SK-N-SH treated with all-trans-retinoic acid at 6 μM for 48 hours (cell line): Measurements from ENCODE around the gene CDON.

ENCODE experiments used
- ATAC-seq: fragments of 200-7000 bp; cut with Tn5 transposase; 3 replicates; pipeline ENCODE4 v1.9.1; 2020; ENCODE audit warnings: mild to moderate bottlenecking, moderate library complexity
- ARNTL ChIP-seq: fragments of 450-650 bp; formaldehyde crosslinking; IDR thresholded peaks from 2 replicates; pipeline ENCODE4 v1.5.0; 2020; ENCODE audit warnings: low read depth, mild to moderate bottlenecking, moderate library complexity, borderline replicate concordance
- BACH2 ChIP-seq: fragments of 250-450 bp; sonication (Bioruptor Pico); IDR thresholded peaks from 2 replicates; pipeline ENCODE4 v1.9.0; 2021; ENCODE audit warnings: mild to moderate bottlenecking, borderline replicate concordance
- CSDC2 ChIP-seq: fragments of 250-450 bp; sonication (Bioruptor Pico); IDR thresholded peaks from 2 replicates; pipeline ENCODE4 v1.5.0; 2020; ENCODE audit warnings: mild to moderate bottlenecking, moderate library complexity
- ESRRG ChIP-seq: fragments of 250-450 bp; sonication (Bioruptor Pico); IDR thresholded peaks from 2 replicates; pipeline ENCODE4 v1.6.1; 2021; ENCODE audit warnings: mild to moderate bottlenecking
- GLIS3 ChIP-seq: fragments of 250-450 bp; sonication (Bioruptor Pico); IDR thresholded peaks from 2 replicates; pipeline ENCODE4 v1.5.0; 2020; ENCODE audit warnings: mild to moderate bottlenecking, moderate library complexity
- OSR1 ChIP-seq: fragments of 250-450 bp; sonication (Bioruptor Pico); IDR thresholded peaks from 2 replicates; pipeline ENCODE4 v1.8.0; 2022; ENCODE audit warnings: moderate library complexity, mild to moderate bottlenecking, inconsistent platforms
- PPARA ChIP-seq: fragments of 250-450 bp; sonication (Bioruptor Pico); IDR thresholded peaks from 2 replicates; pipeline ENCODE4 v1.5.0; 2020; ENCODE audit warnings: mild to moderate bottlenecking, borderline replicate concordance
- RARB ChIP-seq: fragments of 250-450 bp; sonication (Bioruptor Pico); IDR thresholded peaks from 2 replicates; pipeline ENCODE4 v1.8.0; 2021; ENCODE audit warnings: mild to moderate bottlenecking, moderate library complexity
- SNAI2 ChIP-seq: fragments of 250-450 bp; sonication (Bioruptor Pico); IDR thresholded peaks from 2 replicates; pipeline ENCODE4 v1.5.0; 2020; ENCODE audit warnings: mild to moderate bottlenecking, moderate library complexity
- TCF4 ChIP-seq: fragments of 250-450 bp; sonication (Bioruptor Pico); IDR thresholded peaks from 2 replicates; pipeline ENCODE4 v1.8.0; 2021; ENCODE audit warnings: mild to moderate bottlenecking, moderate library complexity, borderline replicate concordance
- TOX ChIP-seq: fragments of 250-450 bp; sonication (Bioruptor Pico); IDR thresholded peaks from 2 replicates; pipeline ENCODE4 v1.8.0; 2021; ENCODE audit warnings: mild to moderate bottlenecking, moderate library complexity, borderline replicate concordance
- ZC3H10 ChIP-seq: fragments of 250-450 bp; sonication (Bioruptor Pico); IDR thresholded peaks from 2 replicates; pipeline ENCODE4 v1.5.1; 2021; ENCODE audit warnings: mild to moderate bottlenecking, moderate library complexity
- ZFP30 ChIP-seq: fragments of 450-650 bp; formaldehyde crosslinking; IDR thresholded peaks from 2 replicates; pipeline ENCODE4 v1.5.0; 2022; ENCODE audit warnings: mild to moderate bottlenecking, moderate library complexity
- ZNF565 ChIP-seq: fragments of 450-650 bp; formaldehyde crosslinking; conservative IDR thresholded peaks from 2 replicates; pipeline ENCODE4 v1.5.0; 2020; ENCODE audit warnings: low read depth, mild to moderate bottlenecking, moderate library complexity
- ZNF70 ChIP-seq: fragments of 450-650 bp; formaldehyde crosslinking; IDR thresholded peaks from 2 replicates; pipeline ENCODE4 v1.5.0; 2020; ENCODE audit warnings: mild to moderate bottlenecking, moderate library complexity
- ZNF8 ChIP-seq: fragments of 450-650 bp; formaldehyde crosslinking; IDR thresholded peaks from 2 replicates; pipeline ENCODE4 v1.5.0; 2020; ENCODE audit warnings: mild to moderate bottlenecking, moderate library complexity
- TF ChIP-seq, protein P1 (sequence below): fragments of 250-450 bp; sonication (Bioruptor Pico); IDR thresholded peaks from 2 replicates; pipeline ENCODE4 v1.5.1; 2020; ENCODE audit warnings: low read depth, mild to moderate bottlenecking, moderate library complexity
- TF ChIP-seq, protein P2 (sequence below): fragments of 250-450 bp; sonication (Bioruptor Pico); IDR thresholded peaks from 2 replicates; pipeline ENCODE4 v1.5.1; 2021; ENCODE audit warnings: mild to moderate bottlenecking, moderate library complexity
- TF ChIP-seq, protein P3 (sequence below): fragments of 250-450 bp; sonication (Bioruptor Pico); IDR thresholded peaks from 2 replicates; pipeline ENCODE4 v1.5.0; 2020; ENCODE audit warnings: mild to moderate bottlenecking, moderate library complexity
- TF ChIP-seq, protein P4 (sequence below): fragments of 250-450 bp; sonication (Bioruptor Pico); IDR thresholded peaks from 2 replicates; pipeline ENCODE4 v1.8.0; 2020; ENCODE audit warnings: mild to moderate bottlenecking, moderate library complexity, borderline replicate concordance
- TF ChIP-seq, protein P5 (sequence below): fragments of 250-450 bp; sonication (Bioruptor Pico); IDR thresholded peaks from 2 replicates; pipeline ENCODE4 v1.8.0; 2021; ENCODE audit warnings: low read depth, mild to moderate bottlenecking, moderate library complexity, borderline replicate concordance

The CDON gene

DNA sequence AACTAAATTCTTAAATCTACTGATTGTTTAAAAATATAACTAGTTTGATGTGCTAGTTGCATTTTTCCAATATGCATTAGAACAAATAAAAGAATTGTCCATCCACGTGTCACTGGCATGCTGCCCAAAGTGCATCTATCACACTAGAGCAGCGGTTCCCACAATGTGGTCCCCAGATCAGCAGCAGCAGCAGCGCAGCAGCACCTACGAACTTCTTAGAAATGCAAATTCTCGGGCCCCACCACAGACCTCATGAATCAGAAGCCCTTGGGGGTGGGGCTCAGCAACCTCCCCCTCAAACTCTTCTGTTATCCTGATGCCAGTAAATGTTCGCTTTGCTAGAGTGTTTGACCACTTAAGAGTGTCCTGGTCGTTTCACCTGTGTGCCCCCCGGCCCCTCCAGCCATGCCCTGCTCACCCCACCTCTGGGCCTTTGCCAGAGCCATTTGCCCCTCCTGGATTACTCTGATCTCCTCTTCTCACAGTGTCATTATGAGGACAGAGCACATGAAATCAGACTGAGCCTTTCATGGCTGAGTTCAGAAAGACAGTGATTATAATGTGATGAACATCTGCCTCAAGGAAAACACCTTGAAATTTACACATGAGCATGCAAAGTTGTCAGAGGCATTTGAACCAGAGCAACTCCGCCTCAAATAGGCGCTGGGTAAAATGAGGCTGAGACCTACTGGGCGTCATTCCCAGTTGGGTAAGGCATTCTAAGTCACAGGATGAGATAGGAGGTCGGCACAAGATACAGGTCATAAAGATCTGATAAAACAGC is 129.4 kb downstream of the CDON start:
- no peak for ATAC-seq
- TF ChIP-seq OSR1 (CRISPR knock-in tag) (no peak), ZNF8 (CRISPR knock-in tag) (no peak), GLIS3 (CRISPR knock-in tag) (no peak), SNAI2 (CRISPR knock-in tag) (no peak), ESRRG (CRISPR knock-in tag) (no peak), PPARA (CRISPR knock-in tag) (no peak), CSDC2 (no peak), ZFP30 (CRISPR knock-in tag) (no peak), ZNF70 (CRISPR knock-in tag) (no peak), ARNTL (CRISPR knock-in tag) (no peak), TCF4 (CRISPR knock-in tag) (no peak), TOX (CRISPR knock-in tag) (no peak), ZC3H10 (CRISPR knock-in tag) (no peak), RARB (no peak), ZNF565 (CRISPR knock-in tag) (no peak)
- TF ChIP-seq, protein P1, sequence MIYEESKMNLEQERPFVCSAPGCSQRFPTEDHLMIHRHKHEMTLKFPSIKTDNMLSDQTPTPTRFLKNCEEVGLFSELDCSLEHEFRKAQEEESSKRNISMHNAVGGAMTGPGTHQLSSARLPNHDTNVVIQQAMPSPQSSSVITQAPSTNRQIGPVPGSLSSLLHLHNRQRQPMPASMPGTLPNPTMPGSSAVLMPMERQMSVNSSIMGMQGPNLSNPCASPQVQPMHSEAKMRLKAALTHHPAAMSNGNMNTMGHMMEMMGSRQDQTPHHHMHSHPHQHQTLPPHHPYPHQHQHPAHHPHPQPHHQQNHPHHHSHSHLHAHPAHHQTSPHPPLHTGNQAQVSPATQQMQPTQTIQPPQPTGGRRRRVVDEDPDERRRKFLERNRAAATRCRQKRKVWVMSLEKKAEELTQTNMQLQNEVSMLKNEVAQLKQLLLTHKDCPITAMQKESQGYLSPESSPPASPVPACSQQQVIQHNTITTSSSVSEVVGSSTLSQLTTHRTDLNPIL (CRISPR knock-in tag): no peak
- TF ChIP-seq, protein P2, sequence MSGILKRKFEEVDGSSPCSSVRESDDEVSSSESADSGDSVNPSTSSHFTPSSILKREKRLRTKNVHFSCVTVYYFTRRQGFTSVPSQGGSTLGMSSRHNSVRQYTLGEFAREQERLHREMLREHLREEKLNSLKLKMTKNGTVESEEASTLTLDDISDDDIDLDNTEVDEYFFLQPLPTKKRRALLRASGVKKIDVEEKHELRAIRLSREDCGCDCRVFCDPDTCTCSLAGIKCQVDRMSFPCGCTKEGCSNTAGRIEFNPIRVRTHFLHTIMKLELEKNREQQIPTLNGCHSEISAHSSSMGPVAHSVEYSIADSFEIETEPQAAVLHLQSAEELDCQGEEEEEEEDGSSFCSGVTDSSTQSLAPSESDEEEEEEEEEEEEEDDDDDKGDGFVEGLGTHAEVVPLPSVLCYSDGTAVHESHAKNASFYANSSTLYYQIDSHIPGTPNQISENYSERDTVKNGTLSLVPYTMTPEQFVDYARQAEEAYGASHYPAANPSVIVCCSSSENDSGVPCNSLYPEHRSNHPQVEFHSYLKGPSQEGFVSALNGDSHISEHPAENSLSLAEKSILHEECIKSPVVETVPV (CRISPR knock-in tag): no peak
- TF ChIP-seq, protein P3, sequence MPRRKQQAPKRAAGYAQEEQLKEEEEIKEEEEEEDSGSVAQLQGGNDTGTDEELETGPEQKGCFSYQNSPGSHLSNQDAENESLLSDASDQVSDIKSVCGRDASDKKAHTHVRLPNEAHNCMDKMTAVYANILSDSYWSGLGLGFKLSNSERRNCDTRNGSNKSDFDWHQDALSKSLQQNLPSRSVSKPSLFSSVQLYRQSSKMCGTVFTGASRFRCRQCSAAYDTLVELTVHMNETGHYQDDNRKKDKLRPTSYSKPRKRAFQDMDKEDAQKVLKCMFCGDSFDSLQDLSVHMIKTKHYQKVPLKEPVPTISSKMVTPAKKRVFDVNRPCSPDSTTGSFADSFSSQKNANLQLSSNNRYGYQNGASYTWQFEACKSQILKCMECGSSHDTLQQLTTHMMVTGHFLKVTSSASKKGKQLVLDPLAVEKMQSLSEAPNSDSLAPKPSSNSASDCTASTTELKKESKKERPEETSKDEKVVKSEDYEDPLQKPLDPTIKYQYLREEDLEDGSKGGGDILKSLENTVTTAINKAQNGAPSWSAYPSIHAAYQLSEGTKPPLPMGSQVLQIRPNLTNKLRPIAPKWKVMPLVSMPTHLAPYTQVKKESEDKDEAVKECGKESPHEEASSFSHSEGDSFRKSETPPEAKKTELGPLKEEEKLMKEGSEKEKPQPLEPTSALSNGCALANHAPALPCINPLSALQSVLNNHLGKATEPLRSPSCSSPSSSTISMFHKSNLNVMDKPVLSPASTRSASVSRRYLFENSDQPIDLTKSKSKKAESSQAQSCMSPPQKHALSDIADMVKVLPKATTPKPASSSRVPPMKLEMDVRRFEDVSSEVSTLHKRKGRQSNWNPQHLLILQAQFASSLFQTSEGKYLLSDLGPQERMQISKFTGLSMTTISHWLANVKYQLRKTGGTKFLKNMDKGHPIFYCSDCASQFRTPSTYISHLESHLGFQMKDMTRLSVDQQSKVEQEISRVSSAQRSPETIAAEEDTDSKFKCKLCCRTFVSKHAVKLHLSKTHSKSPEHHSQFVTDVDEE (CRISPR knock-in tag): no peak
- TF ChIP-seq, protein P4, sequence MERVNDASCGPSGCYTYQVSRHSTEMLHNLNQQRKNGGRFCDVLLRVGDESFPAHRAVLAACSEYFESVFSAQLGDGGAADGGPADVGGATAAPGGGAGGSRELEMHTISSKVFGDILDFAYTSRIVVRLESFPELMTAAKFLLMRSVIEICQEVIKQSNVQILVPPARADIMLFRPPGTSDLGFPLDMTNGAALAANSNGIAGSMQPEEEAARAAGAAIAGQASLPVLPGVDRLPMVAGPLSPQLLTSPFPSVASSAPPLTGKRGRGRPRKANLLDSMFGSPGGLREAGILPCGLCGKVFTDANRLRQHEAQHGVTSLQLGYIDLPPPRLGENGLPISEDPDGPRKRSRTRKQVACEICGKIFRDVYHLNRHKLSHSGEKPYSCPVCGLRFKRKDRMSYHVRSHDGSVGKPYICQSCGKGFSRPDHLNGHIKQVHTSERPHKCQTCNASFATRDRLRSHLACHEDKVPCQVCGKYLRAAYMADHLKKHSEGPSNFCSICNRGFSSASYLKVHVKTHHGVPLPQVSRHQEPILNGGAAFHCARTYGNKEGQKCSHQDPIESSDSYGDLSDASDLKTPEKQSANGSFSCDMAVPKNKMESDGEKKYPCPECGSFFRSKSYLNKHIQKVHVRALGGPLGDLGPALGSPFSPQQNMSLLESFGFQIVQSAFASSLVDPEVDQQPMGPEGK (CRISPR knock-in tag): no peak

DNA sequence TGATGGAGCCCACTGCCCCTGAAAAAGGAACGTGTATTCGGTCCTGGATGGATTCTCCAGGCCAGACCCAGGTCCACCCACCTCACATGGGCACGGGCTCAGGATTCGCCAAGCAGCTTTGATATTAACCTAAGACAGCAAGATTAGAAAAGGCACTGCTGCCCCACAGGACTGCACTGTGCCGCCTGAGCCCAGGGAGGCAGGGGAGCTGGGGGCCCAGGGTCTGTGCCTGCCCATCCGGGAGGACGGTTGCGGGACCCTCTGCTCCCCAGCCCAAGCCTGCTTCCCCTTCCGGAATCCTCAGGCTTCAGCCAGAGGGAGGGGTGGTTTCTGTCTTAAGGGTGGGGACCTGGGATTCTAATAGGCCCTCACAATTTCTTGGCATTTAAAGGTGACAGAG is 130.4 kb downstream of the CDON start:
- no peak for ATAC-seq
- TF ChIP-seq TCF4 (CRISPR knock-in tag): no peak
- no peak for TF ChIP-seq PPARA (CRISPR knock-in tag)
- no peak for TF ChIP-seq ZFP30 (CRISPR knock-in tag)
- TF ChIP-seq, protein P3 (CRISPR knock-in tag): no peak
- TF ChIP-seq, protein P2 (CRISPR knock-in tag): no peak
- TF ChIP-seq, protein P5, sequence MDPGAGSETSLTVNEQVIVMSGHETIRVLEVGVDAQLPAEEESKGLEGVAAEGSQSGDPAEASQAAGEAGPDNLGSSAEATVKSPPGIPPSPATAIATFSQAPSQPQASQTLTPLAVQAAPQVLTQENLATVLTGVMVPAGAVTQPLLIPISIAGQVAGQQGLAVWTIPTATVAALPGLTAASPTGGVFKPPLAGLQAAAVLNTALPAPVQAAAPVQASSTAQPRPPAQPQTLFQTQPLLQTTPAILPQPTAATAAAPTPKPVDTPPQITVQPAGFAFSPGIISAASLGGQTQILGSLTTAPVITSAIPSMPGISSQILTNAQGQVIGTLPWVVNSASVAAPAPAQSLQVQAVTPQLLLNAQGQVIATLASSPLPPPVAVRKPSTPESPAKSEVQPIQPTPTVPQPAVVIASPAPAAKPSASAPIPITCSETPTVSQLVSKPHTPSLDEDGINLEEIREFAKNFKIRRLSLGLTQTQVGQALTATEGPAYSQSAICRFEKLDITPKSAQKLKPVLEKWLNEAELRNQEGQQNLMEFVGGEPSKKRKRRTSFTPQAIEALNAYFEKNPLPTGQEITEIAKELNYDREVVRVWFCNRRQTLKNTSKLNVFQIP: no peak
- TF ChIP-seq ESRRG (CRISPR knock-in tag): no peak
- no peak for TF ChIP-seq ZNF70 (CRISPR knock-in tag)
- TF ChIP-seq BACH2 (CRISPR knock-in tag): no peak
- no peak for TF ChIP-seq ARNTL (CRISPR knock-in tag)
- TF ChIP-seq ZC3H10 (CRISPR knock-in tag): no peak
- TF ChIP-seq ZNF8 (CRISPR knock-in tag): no peak
- TF ChIP-seq SNAI2 (CRISPR knock-in tag): no peak
- TF ChIP-seq, protein P4 (CRISPR knock-in tag): no peak
- TF ChIP-seq ZNF565 (CRISPR knock-in tag): no peak
- TF ChIP-seq RARB: no peak
